Activated CD4-positive, alpha-beta T cell treated with anti-CD3 and anti-CD28 coated beads, Interleukin-2, amount 50 U/mL, for 1 hour (primary cell): ENCODE data around the gene ATP23.

Experiments
- DNase-seq: peaks from one replicate; pipeline ENCODE4 v3.0.0-alpha.2; 2020

Gene ATP23, protein sequence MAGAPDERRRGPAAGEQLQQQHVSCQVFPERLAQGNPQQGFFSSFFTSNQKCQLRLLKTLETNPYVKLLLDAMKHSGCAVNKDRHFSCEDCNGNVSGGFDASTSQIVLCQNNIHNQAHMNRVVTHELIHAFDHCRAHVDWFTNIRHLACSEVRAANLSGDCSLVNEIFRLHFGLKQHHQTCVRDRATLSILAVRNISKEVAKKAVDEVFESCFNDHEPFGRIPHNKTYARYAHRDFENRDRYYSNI

DNA sequence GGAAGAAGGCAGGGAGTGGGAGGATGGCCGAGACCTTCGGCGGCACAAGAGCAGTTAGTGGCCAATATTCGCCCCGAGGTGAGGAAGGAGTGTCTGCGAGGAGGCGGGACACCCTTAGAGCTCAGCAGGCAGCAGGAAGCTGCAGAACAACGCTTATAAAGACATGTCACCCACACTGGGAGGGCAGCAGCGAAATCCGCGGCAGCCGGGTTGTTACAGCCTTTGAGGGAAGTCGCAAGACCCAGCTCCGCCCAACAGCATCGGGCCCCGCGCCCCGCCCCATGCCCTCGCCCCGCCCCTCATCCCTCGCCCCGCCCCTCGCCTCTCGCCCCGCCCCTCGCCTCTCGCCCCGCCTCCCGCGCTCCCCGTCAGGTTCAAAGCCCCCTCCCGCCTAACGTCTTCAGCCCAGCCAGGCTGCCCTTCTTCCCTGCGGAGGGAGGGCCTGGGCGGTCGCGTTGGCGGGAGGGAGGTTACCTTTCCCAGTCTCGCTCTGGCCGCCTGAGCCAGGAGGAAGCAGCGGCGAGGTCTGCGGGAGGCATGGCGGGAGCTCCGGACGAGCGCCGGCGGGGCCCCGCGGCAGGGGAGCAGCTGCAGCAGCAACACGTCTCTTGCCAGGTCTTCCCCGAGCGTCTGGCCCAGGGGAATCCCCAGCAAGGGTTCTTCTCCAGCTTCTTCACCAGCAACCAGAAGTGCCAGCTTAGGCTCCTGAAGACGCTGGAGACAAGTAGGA, at the start of gene ATP23:
Gene ATP23, plus strand, starts transcription at position 403 of the 730 bp plus-strand sequence. Its CDS starts 135 bp downstream, at position 538.
- DNase-seq: peak; percentile 85

- no peak for DNase-seq
Measured at GRCh38 chr12:57892232-57892972, 49.0 kb upstream of the ATP23 start.

- DNase-seq: no peak
Measured at GRCh38 chr12:57893431-57894353, 47.7 kb upstream of the ATP23 start.

- DNase-seq: no peak
Measured at GRCh38 chr12:57894399-57895292, 46.7 kb upstream of the ATP23 start.

- DNase-seq: no peak
Measured at GRCh38 chr12:57895389-57896114, 45.8 kb upstream of the ATP23 start.

GRCh38 chr12:57896115-57896433, 45.3 kb upstream of the ATP23 start:
- no peak for DNase-seq

DNA sequence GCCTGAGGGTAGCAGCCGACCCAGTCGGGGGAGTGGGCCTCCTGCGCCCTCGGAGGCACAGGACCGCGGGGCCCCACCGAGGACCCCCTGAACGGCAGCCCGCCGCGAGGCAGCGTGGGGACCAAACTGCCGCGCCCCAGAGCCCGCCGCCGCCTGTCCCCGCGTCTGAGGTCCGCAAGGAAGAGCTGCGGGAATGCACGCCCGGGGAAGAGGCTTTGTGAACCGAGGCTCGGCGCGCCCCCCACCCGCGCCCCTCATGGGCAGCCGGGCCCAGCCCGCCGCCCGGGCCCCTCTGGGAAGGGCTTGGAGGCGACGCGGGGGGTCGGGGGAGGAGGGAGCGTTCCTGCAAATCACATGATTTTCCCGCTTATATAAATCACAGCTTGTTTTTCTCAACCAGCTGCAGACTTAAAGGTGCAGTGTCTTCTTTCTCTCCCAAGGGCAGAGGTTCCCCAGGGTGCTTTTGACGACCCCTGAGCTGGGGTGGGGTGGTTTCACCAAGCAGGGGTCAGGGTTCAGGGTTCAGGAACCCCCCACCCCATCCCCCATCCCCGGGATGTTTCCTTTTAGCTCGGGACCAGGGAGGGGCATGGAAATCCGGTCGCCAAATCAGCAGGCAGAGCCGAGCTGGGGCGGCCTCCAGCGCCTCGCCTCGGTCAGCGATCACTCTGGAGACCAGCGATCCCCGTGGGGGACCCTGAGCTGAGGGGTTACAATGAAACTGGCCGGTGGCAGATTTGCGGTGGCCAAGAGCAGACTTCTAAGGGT, 44.7 kb upstream of the ATP23 start:
- DNase-seq: no peak

GRCh38 chr12:57897286-57897974, 43.9 kb upstream of the ATP23 start:
- no peak for DNase-seq

DNA sequence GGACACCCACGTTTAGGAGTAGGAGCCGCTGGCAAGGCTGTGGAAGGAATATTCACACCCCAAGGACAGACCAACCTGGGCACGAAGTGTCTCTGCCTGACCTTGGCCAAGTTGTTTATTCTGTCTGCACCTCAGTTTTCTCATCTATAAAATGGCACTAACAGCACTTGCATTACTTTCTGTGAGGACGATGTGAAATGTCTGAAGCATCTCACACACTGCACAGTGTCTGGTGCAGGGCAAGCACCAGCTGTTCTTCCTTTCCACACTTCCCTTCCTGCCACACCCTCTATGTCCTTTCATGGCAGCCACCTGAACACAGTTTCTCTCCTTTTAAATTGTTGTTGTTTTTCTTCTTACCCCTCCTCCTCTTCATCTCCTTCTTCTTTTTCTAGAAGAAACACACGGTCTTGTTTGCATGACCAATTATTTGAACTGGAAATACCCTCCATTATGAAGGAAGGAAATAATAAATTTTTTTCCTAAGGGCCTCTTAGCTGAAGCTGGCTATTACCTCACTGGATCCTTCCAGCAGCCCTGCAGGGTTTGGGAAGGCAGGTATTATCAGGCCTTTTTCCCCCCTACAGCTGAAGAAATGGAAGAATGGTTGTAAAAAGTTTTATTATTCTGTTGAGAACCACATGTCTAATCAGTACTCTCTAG, 42.9 kb upstream of the ATP23 start:
- DNase-seq: no peak

DNA sequence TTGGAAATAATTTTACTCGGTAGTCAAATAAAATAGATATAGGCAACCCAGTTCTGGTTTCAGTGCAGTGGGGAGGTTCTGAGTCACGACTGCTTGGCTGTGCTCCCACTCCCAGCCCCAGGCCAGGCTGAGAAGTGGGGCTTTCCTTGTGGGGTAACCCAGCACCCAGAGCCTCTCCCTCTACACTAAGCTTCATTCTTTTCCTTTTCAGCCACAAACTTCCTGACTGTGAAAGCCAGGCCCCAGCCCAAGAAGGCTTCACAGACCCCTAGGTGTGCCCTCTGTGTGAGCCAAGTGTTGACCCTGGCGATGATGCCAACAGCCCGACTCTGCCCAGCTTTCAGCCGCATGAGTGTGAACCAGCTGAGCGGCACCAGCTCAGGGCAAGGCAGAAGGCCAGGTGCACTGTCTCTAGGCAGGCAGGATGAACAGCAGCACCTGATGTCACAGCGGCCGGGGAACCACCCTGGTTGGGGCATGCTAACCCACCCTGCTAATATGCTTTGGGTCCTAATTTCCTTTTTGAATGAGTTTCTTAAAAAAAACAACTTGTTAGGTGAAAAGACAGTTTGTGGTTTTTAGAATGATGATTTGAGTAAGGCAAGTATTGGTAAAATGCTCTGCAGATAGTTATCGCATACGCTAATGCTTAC, 42.2 kb upstream of the ATP23 start:
- DNase-seq: peak; percentile 77

DNA sequence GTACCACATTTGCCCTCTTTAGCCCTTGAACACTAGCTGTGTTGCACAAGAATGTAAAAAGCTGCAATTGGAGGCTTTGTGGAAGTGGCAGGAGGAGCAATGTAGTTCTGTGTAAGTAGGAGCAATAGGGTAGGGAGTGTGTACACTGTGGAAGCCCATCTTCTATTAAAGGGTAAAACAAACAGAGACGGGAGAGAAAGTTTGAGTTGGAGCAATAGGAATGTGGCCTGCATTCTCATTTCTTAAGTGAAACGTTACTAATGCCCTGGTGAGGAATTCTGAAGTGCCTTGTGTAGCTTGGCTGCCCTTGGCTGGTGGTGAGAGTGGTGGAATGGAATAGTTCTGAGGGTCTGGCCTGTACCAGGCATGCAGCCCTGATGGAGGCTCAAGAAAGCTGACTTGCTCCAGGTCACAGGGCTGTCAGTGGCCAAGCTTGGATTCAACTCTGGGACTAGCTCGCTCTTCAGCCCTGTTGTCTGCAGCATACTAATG, 38.8 kb upstream of the ATP23 start:
- DNase-seq: no peak

- DNase-seq: no peak
Measured at GRCh38 chr12:57904426-57904825, 36.9 kb upstream of the ATP23 start.

DNA sequence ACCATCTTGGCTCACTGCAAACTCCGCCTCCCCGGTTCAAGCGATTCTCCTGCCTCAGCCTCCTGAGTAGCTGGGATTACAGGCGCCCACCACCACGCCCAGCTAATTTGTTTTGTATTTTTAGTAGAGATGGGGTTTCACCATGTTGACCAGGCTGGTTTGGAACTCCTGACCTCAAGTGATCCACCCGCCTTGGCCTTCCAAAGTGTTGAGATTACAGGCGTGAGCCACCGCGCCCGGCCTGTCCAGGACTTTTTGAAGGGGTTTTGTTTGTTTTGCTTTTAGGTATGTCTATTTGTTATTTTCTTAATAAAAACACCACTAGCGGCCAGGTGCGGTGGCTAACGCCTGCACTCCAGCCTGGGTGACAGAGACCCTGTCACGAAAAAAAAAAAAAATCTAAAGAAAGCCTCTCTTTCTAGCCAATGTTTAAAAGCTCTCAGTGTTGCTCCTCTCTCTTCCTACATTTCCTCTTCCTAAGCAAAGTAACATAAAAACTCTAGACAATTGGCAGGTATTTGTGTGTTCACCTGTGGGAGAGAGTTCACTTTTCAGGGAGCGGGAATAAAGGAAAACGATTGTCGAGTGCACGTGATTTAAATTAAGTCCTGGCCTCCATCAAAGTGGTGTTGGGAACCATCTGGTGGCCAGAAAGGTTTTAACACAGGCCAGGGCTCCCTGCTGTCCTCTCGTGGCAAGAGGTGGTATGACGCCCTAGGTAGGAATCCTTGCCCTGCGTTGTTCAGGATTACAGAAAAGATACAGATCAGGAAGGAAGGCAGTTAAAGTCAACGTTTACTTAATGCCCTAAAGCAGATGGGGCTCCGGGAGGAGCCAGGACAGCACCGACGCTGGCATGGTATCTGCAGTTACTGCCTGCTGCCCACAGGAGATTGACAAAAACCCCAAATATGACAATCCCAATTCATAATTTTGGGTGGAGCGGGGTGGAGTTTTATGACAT, 36.2 kb upstream of the ATP23 start:
- DNase-seq: peak; percentile 85

GRCh38 chr12:57905812-57906475, 35.4 kb upstream of the ATP23 start:
- no peak for DNase-seq

DNA sequence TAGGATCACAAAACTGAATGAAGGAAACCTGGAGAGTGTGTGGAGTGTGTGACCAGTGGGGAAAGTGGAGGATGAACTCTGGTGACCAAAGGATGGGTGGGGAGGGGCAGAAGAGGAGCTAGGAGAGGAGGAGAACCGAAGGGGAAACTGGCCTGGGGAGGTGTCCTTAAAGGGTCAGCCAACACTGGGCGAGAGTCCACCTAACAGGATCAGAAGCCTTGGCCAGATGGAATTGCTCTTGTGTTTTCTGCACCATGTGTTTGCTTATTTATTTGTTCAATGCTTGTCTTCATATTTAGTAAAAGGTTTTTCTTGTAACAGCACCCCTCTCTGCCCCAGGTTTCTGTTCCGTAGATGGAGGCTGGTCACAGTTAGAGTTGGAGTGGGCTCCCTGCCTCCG, 34.5 kb upstream of the ATP23 start:
- no peak for DNase-seq

DNA sequence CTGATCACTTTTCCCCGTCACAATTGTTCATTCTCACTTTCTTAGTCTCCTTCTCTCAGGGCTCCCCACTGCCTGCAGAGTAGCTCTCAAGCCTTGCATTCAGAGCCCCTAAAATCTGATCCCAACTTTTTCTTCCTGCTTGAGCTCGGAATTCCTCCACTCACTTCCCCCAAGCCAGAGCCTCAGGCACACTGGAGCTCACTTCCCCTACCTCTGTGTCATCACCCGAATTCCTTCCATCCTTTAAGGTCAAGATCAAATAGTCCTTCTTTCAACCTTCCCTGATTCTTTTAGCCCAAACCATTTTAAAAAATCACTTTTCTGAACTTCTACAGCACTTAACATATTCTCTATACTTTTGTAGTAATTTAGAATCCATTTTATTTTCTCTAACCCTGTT, 34.1 kb upstream of the ATP23 start:
- no peak for DNase-seq

DNA sequence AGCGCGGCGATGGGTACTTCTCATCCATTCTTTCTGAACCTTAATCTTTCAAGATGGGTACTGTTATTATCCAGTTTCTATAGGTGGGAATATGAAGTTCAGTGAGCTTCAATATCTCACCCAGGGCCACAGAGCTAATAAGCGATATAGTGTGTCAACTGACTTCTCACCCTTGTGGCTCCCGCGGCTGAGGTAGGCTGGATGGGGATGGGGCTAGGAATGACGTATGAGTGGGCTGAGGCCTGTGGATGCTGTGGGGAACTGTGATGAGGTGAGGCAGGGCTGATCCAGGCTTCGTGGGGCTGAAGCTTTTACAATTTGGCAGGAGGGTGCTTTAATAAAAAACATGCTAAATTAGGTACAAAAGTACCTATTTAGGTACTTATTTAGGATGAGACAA, 32.9 kb upstream of the ATP23 start:
- DNase-seq: no peak
